H1 (cell line): Measurements from ENCODE around the gene LGI4. TPM values are rescaled to one million over a fixed set of nuclear protein-coding genes. Genes with fewer than 3 reads are reported as not detected.

Experiments used
- CTCF ChIA-PET: fragments of 300-600 bp; sonication (Branson Sonifier 250); formaldehyde crosslinking; loops from one replicate; lab custom pipeline; 2021; ENCODE audit not compliant: partially characterized antibody; lab: Charles Lee
- POLR2A ChIA-PET: fragments of 300-600 bp; sonication (Branson Sonifier 250); formaldehyde crosslinking; loops from one replicate; lab custom pipeline; 2021; ENCODE audit warnings: inconsistent platforms; ENCODE audit not compliant: partially characterized antibody; lab: Charles Lee
- DNase-seq, 2 experiments: peaks; one replicate each; pipeline versions ENCODE4 v3.0.0 to v3.0.0-alpha.2; 2010 to 2022; ENCODE audit warnings: low spot score in 2 of 2, low read depth in 1 of 2, mixed read lengths in 1 of 2
- FAIRE-seq: peaks from 2 replicates; lab custom pipeline; 2011; peaks lifted over from hg19 to GRCh38; lab: Jason Lieb, UNC
- H2AFZ ChIP-seq: 2 replicates; pipeline ENCODE4 v1.8.1; 2012; ENCODE audit warnings: low read length, inconsistent platforms
- H2AK5ac ChIP-seq: 2 replicates; pipeline ENCODE4 v1.6.1; 2013; ENCODE audit warnings: low read depth, low read length
- H2BK120ac ChIP-seq: replicated peaks from 2 replicates; pipeline ENCODE3; 2013; ENCODE audit warnings: low read depth, low read length, inconsistent platforms
- H2BK12ac ChIP-seq: 2 replicates; pipeline ENCODE4 v1.6.1; 2013; ENCODE audit warnings: low read depth, low read length
- H2BK15ac ChIP-seq: 2 replicates; pipeline ENCODE4 v1.6.1; 2013; ENCODE audit warnings: low read length
- H2BK20ac ChIP-seq: 2 replicates; pipeline ENCODE4 v1.6.1; 2013; ENCODE audit warnings: low read length
- H2BK5ac ChIP-seq: 2 replicates; pipeline ENCODE4 v1.6.1; 2013; ENCODE audit warnings: low read depth, low read length
- H3K14ac ChIP-seq: 2 replicates; pipeline ENCODE4 v1.6.1; 2013; ENCODE audit warnings: inconsistent platforms; ENCODE audit not compliant: insufficient read length
- H3K18ac ChIP-seq: 2 replicates; pipeline ENCODE4 v1.6.1; 2013; ENCODE audit warnings: low read length; ENCODE audit errors: extremely low read depth
- H3K23ac ChIP-seq: 2 replicates; pipeline ENCODE4 v1.6.1; 2013; ENCODE audit warnings: inconsistent platforms; ENCODE audit not compliant: insufficient read length
- H3K23me2 ChIP-seq: 2 replicates; pipeline ENCODE4 v1.6.1; 2013; ENCODE audit warnings: low read depth, low read length
- H3K27ac ChIP-seq: 2 replicates; pipeline ENCODE4 v1.6.1; 2011; ENCODE audit warnings: low read depth, low read length, inconsistent platforms
- H3K27me3 ChIP-seq, 4 experiments: replicated peaks in 1 of 4; 1 replicate in 1 of 4; 2 replicates in 3 of 4; pipeline versions ENCODE4 v1.6.1 to v1.8.1; 2011 to 2013; ENCODE audit warnings: low read length in 3 of 4, mild to moderate bottlenecking in 3 of 4, inconsistent platforms in 2 of 4, mixed read lengths in 2 of 4, moderate library complexity in 1 of 4; ENCODE audit not compliant: control insufficient read depth in 3 of 4, insufficient read depth in 3 of 4; ENCODE audit errors: extremely low read depth in 1 of 4
- H3K36me3 ChIP-seq, 4 experiments: 2 replicates each; pipeline versions ENCODE4 v1.6.1 to v1.8.1; 2011 to 2013; ENCODE audit warnings: mild to moderate bottlenecking in 4 of 4, low read length in 3 of 4, moderate library complexity in 2 of 4, control low read depth in 1 of 4, inconsistent platforms in 1 of 4; ENCODE audit not compliant: insufficient read depth in 4 of 4, control insufficient read depth in 2 of 4
- H3K4ac ChIP-seq: replicated peaks from 2 replicates; pipeline ENCODE3; 2013; ENCODE audit warnings: low read length, low read depth, mixed read lengths, inconsistent platforms; ENCODE audit not compliant: insufficient read length
- H3K4me1 ChIP-seq, 4 experiments: replicated peaks in 1 of 4; 1 replicate in 1 of 4; 2 replicates in 3 of 4; pipeline versions ENCODE4 v1.6.1 to v1.8.1; 2011 to 2013; ENCODE audit warnings: low read length in 3 of 4, inconsistent platforms in 2 of 4, mixed read lengths in 1 of 4; ENCODE audit not compliant: insufficient read depth in 4 of 4, control insufficient read depth in 3 of 4
- H3K4me2 ChIP-seq, 2 experiments: 2 replicates each; pipeline versions ENCODE4 v1.6.1 to v1.8.1; 2011 to 2013; ENCODE audit warnings: low read depth in 2 of 2, low read length in 2 of 2, control low read depth in 1 of 2, inconsistent platforms in 1 of 2, mild to moderate bottlenecking in 1 of 2; ENCODE audit not compliant: insufficient read depth in 1 of 2
- H3K4me3 ChIP-seq, 4 experiments: fragments of 200-600, 300-600 bp in 1 of 4; sonication (generic), shearing (Covaris generic), sonication (Bioruptor Twin) in 1 of 4; 2 replicates each; pipeline versions ENCODE4 v1.5.1 to v1.8.1; 2011 to 2016; ENCODE audit warnings: low read length in 4 of 4, low read depth in 3 of 4, control low read depth in 2 of 4, inconsistent platforms in 2 of 4, mild to moderate bottlenecking in 2 of 4, mixed read lengths in 1 of 4, moderate library complexity in 1 of 4; ENCODE audit not compliant: insufficient read depth in 2 of 4; ENCODE audit errors: extremely low read depth in 1 of 4
- H3K56ac ChIP-seq: replicated peaks from 2 replicates; pipeline ENCODE3; 2013; ENCODE audit warnings: low read depth, mild to moderate bottlenecking, mixed read lengths, low read length, inconsistent platforms; ENCODE audit not compliant: insufficient read length
- H3K79me1 ChIP-seq: 2 replicates; pipeline ENCODE4 v1.6.1; 2013; ENCODE audit warnings: low read depth, low read length, control low read depth
- H3K79me2 ChIP-seq, 2 experiments: 2 replicates each; pipeline versions ENCODE4 v1.6.1 to v1.8.1; 2012 to 2013; ENCODE audit warnings: low read length in 2 of 2, mild to moderate bottlenecking in 2 of 2, inconsistent platforms in 1 of 2; ENCODE audit not compliant: insufficient read depth in 2 of 2, control insufficient read depth in 1 of 2
- H3K9ac ChIP-seq, 4 experiments: replicated peaks in 1 of 4; 1 replicate in 1 of 4; 2 replicates in 3 of 4; pipeline versions ENCODE4 v1.6.1 to v1.8.1; 2011 to 2013; ENCODE audit warnings: low read depth in 3 of 4, low read length in 3 of 4, control low read depth in 2 of 4, mild to moderate bottlenecking in 2 of 4, moderate library complexity in 2 of 4, inconsistent platforms in 1 of 4; ENCODE audit errors: extremely low read depth in 1 of 4
- H3K9me3 ChIP-seq, 2 experiments: 2 replicates each; pipeline versions ENCODE4 v1.6.1 to v1.8.1; 2012 to 2013; ENCODE audit warnings: mild to moderate bottlenecking in 2 of 2, moderate library complexity in 2 of 2, control low read depth in 1 of 2, inconsistent platforms in 1 of 2, low read depth in 1 of 2, low read length in 1 of 2, mixed read lengths in 1 of 2; ENCODE audit not compliant: insufficient read depth in 2 of 2
- H4K20me1 ChIP-seq, 2 experiments: replicated peaks in 1 of 2; 2 replicates each; pipeline versions ENCODE3 to v1.8.1; 2011 to 2013; ENCODE audit warnings: inconsistent platforms in 2 of 2, low read length in 2 of 2, mild to moderate bottlenecking in 1 of 2; ENCODE audit not compliant: insufficient read depth in 2 of 2, control insufficient read depth in 1 of 2
- H4K5ac ChIP-seq: 2 replicates; pipeline ENCODE4 v1.6.1; 2013; ENCODE audit warnings: low read length, low read depth, mixed read lengths, inconsistent platforms; ENCODE audit not compliant: insufficient read length
- H4K8ac ChIP-seq: 2 replicates; pipeline ENCODE4 v1.8.0; 2013; ENCODE audit warnings: mild to moderate bottlenecking, moderate library complexity, low read length, inconsistent platforms; ENCODE audit not compliant: insufficient read depth; ENCODE audit errors: extremely low read depth
- H4K91ac ChIP-seq: replicated peaks from 2 replicates; pipeline ENCODE3; 2013; ENCODE audit warnings: low read length, mixed read lengths, inconsistent platforms; ENCODE audit not compliant: insufficient read length
- HDAC6 ChIP-seq: IDR thresholded peaks from one replicate; pipeline ENCODE4 v1.7.1; 2012; ENCODE audit warnings: low read depth, mild to moderate bottlenecking, inconsistent platforms, low read length, moderate library complexity
- MAFK ChIP-seq: IDR thresholded peaks from 2 replicates; pipeline ENCODE4 v1.6.1; 2012; ENCODE audit warnings: low read depth, mild to moderate bottlenecking, improper control_type of control experiment, low read length
- NRF1 ChIP-seq: IDR thresholded peaks from 2 replicates; pipeline ENCODE4 v1.6.1; 2011; ENCODE audit warnings: mild to moderate bottlenecking, low read depth, low read length, improper control_type of control experiment
- SIX5 ChIP-seq: IDR thresholded peaks from 2 replicates; pipeline ENCODE4 v1.6.1; 2011; ENCODE audit warnings: mild to moderate bottlenecking, low read depth, low read length
- SRF ChIP-seq: IDR thresholded peaks from 2 replicates; pipeline ENCODE4 v1.6.1; 2011; ENCODE audit warnings: mild to moderate bottlenecking, low read depth, low read length, moderate library complexity
- WGBS, 2 experiments: shearing (Covaris generic) in 1 of 2; methylation state at CpG; one replicate each; pipeline versions ENCODE4 v1.1.6 to v1.1.7; 2013 to 2015; ENCODE audit warnings: low lambda C conversion rate in 2 of 2, mixed read lengths in 2 of 2, inconsistent platforms in 1 of 2, low coverage in 1 of 2, missing lambda C conversion rate in 1 of 2; ENCODE audit not compliant: insufficient replicate concordance in 2 of 2, insufficient coverage in 1 of 2, insufficient read length in 1 of 2; ENCODE audit errors: extremely low coverage in 1 of 2, missing lambda C conversion rate in 1 of 2; 5-methylcytosine and 5-hydroxymethylcytosine counted together
- polyA plus RNA-seq, 7 experiments: library from polyadenylated mRNA; depleted of rRNA in 3 of 7; stranded (reverse) in 5 of 7; unstranded in 2 of 7; fragments of >200 nt in 5 of 7; fragments of 200-250 nt in 2 of 7; gene quantifications; 1 replicate in 5 of 7; 2 replicates in 1 of 7; 4 replicates in 1 of 7; pipeline versions ENCODE4 v1.2.1 to v1.2.3, GENCODE V29; 2011 to 2013; ENCODE audit warnings: missing spikeins in 2 of 7, mixed read lengths in 2 of 7
- total RNA-seq: library from RNA; stranded (reverse); fragmentation: NEBNext Ultra II Directional; extraction: Animal tissue kit (Norgen Biotek cat#: 25700); gene quantifications from 2 replicates; pipeline ENCODE4 v1.2.1, GENCODE V29; 2021
- TF ChIP-seq, protein P1 (sequence below): IDR thresholded peaks from 2 replicates; pipeline ENCODE4 v1.6.1; 2011; ENCODE audit warnings: low read length, improper control_type of control experiment

The LGI4 gene
- total and polyA plus RNA-seq, 2 of the 8 experiments (the other 6 are each of a cell fraction or from before 2014, with no cell fraction given) = 2.0 to 8.2 TPM

GRCh38 chr19:35105047-35105410 lies 29.8 kb downstream of the LGI4 start:
- no peaks in the 10 kb centered on the region for H3K79me1 ChIP-seq
- peak overlapping the region; percentile 95 for H2AK5ac ChIP-seq
- H3K4me1 ChIP-seq = peaks cover 0 to 7% (median 2%) of the 10 kb centered on the region in 4 experiments; a peak in 3 of 7 replicates
- peak overlapping the region; percentile 66; the same call in 1 of the 2 replicates for H2BK5ac ChIP-seq
- peak overlapping the region; percentile 60; the same call in 1 of the 2 replicates for H2BK12ac ChIP-seq
- ChIA-PET POLR2A (no interaction called here), CTCF (no interaction called here)
- no peak overlapping the region for H3K4ac ChIP-seq
- H3K14ac ChIP-seq = no peak overlapping the region
- H3K18ac ChIP-seq = no peak overlapping the region
- peaks cover 7% of the 10 kb centered on the region; the same call in 1 of the 2 replicates for H3K23me2 ChIP-seq
- peaks cover 0 to 7% of the 10 kb centered on the region in 2 experiments for H4K20me1 ChIP-seq
- DNase-seq = no peak
- H3K27me3 ChIP-seq = no peaks in the 10 kb centered on the region; a peak in 1 of 7 replicates
- no peak overlapping the region for H3K9ac ChIP-seq
- no peak overlapping the region for H3K4me3 ChIP-seq
- no peak overlapping the region for H3K27ac ChIP-seq
- H3K9me3 ChIP-seq = no peaks in the 10 kb centered on the region
- TF ChIP-seq SIX5 = no peak
- TF ChIP-seq SRF = no peak
- TF ChIP-seq MAFK = no peak
- TF ChIP-seq, protein P1, sequence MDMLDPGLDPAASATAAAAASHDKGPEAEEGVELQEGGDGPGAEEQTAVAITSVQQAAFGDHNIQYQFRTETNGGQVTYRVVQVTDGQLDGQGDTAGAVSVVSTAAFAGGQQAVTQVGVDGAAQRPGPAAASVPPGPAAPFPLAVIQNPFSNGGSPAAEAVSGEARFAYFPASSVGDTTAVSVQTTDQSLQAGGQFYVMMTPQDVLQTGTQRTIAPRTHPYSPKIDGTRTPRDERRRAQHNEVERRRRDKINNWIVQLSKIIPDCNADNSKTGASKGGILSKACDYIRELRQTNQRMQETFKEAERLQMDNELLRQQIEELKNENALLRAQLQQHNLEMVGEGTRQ = no peak
- no peak for TF ChIP-seq HDAC6
- TF ChIP-seq NRF1 = no peak
- TF ChIP-seq, all 59 proteins: peak for 0
- Histone ChIP-seq H4K91ac (no peak overlapping the region), H4K8ac (no peak overlapping the region; the same call in 1 of the 2 replicates), H4K5ac (no peak overlapping the region), H3K79me2 (no peaks in the 10 kb centered on the region), H2AFZ (no peak overlapping the region), H3K4me2 (no peak overlapping the region), H3K23ac (no peak overlapping the region), H3K56ac (peak overlapping the region; percentile 69), H2BK15ac (no peak overlapping the region; the same call in 1 of the 2 replicates), H2BK120ac (no peak overlapping the region), H2BK20ac (no peak overlapping the region), H3K36me3 (no peaks in the 10 kb centered on the region)
- FAIRE-seq = no peak
- WGBS, 2 experiments = 91% methylated on average over 6 of the region's 6 CpGs; no CpG with 5 or more reads in 1 of the 2 experiments
